Measurements from ENCODE around the gene CLEC16A. TPM values are rescaled to one million over a fixed set of nuclear protein-coding genes. Genes with fewer than 3 reads are reported as not detected.

The CLEC16A gene
- total and polyA plus RNA-seq, 9 of the 15 experiments (the other 6 are each of a cell fraction or from before 2014, with no cell fraction given), result 1.00 to 22.3 (median 10.0) TPM

GRCh38 chr16:11178424-11178823 lies 234.1 kb downstream of the CLEC16A start:
- H3K4me3 ChIP-seq, result no peak overlapping the region
- peaks cover 3% of the 10 kb centered on the region; the same call in 1 of the 3 replicates for H3K36me3 ChIP-seq (ENCODE audit: control insufficient read depth, insufficient read depth, low read length)
- WGBS (ENCODE audit: insufficient coverage, low coverage, missing lambda C conversion rate), result 90% methylated on average over 17 of the region's 24 CpGs
- no peak overlapping the region for H3K27ac ChIP-seq (ENCODE audit: extremely low read depth, low read depth, low read length)
- in situ Hi-C loops (cut with MboI), result no loop called here
- intact Hi-C loops (cut with micrococcal nuclease), result no loop called here
- ChIA-PET POLR2A (no interaction called here), CTCF (ENCODE audit: low intra/inter-chr PET ratio) (no interaction called here)
- H4K20me1 ChIP-seq (replicated peaks; ENCODE audit: control insufficient read depth, insufficient read depth, low read length), result no peaks in the 10 kb centered on the region
- H3K9ac ChIP-seq (ENCODE audit: insufficient read depth in 1 of 2, low read depth in 2 of 2, low read length in 2 of 2), result peak overlapping the region in 1 of 2 experiments; percentile 41; a peak in 2 of 4 replicates
- H2AFZ ChIP-seq (ENCODE audit: low read depth, low read length), result no peak overlapping the region
- BruUV-seq (replicated peaks), result no TSS peak
- H3K4me2 ChIP-seq (ENCODE audit: insufficient read depth, low read length), result no peak overlapping the region
- FAIRE-seq, result no peak
- peaks cover 0 to 41% of the 10 kb centered on the region in 2 experiments; a peak in 2 of 5 replicates for H3K4me1 ChIP-seq (replicated peaks in 1 of 2; ENCODE audit: control insufficient read depth in 2 of 2, insufficient read depth in 2 of 2, low read length in 2 of 2)
- H3K9me3 ChIP-seq (replicated peaks; ENCODE audit: control insufficient read depth, insufficient read depth, low read depth, low read length), result no peaks in the 10 kb centered on the region
- H3K27me3 ChIP-seq (ENCODE audit: control insufficient read depth in 2 of 2, insufficient read depth in 2 of 2, low read length in 2 of 2), result no peaks in the 10 kb centered on the region
- no peaks in the 10 kb centered on the region for H3K9me1 ChIP-seq (ENCODE audit: control insufficient read depth, insufficient read depth, low read length)
- no peak for ATAC-seq
- 0 out of 2 replicates have a peak, but pooled peaks have one; percentile 18 for TF ChIP-seq POLR2G (IDR thresholded peaks at IDR 0.05; ENCODE audit: low read depth, low read length)
- TF ChIP-seq ZNF24 (IDR thresholded peaks at IDR 0.05), result no peak
- H3K79me2 ChIP-seq (ENCODE audit: control insufficient read depth, insufficient read depth, low read length), result no peaks in the 10 kb centered on the region
- DNase-seq (ENCODE audit: extremely low read depth in 1 of 4, low spot score in 3 of 4), result no peak

GRCh38 chr16:11179574-11179973 lies 235.2 kb downstream of the CLEC16A start:
- no peak overlapping the region for H3K4me3 ChIP-seq
- H3K4me2 ChIP-seq (ENCODE audit: insufficient read depth, low read length), result no peak overlapping the region
- CTCF ChIA-PET (ENCODE audit: low intra/inter-chr PET ratio), result no interaction called here
- no peaks in the 10 kb centered on the region for H3K79me2 ChIP-seq (ENCODE audit: control insufficient read depth, insufficient read depth, low read length)
- ATAC-seq (no peak), DNase-seq (ENCODE audit: extremely low read depth in 1 of 4, low spot score in 3 of 4) (no peak), FAIRE-seq (no peak)
- TF ChIP-seq C11orf30 (IDR thresholded peaks at IDR 0.05; ENCODE audit: low read depth) (no peak), SRSF1 (IDR thresholded peaks at IDR 0.05; ENCODE audit: low read depth, low read length) (no peak), EZH2 (IDR thresholded peaks at IDR 0.05; ENCODE audit: borderline replicate concordance, low read depth, low read length) (no peak), ZNF24 (IDR thresholded peaks at IDR 0.05) (no peak), RUNX1 (IDR thresholded peaks at IDR 0.05; ENCODE audit: low read depth) (no peak)
- no TSS peak for BruUV-seq (replicated peaks)
- no peak overlapping the region for H3K27ac ChIP-seq (ENCODE audit: extremely low read depth, low read depth, low read length)
- H3K9me1 ChIP-seq (ENCODE audit: control insufficient read depth, insufficient read depth, low read length), result no peaks in the 10 kb centered on the region
- peaks cover 3% of the 10 kb centered on the region; the same call in 1 of the 3 replicates for H3K36me3 ChIP-seq (ENCODE audit: control insufficient read depth, insufficient read depth, low read length)
- POLR2A ChIA-PET, result interaction anchor here (0.6 to 1.3 kb wide), 4 partner anchors 10 to 675 kb away, joined by 3 to 5 read pairs (median 3); no protein-coding TSS in a partner anchor
- peak overlapping the region in 1 of 2 experiments; percentile 6; a peak in 1 of 4 replicates for H3K9ac ChIP-seq (ENCODE audit: insufficient read depth in 1 of 2, low read depth in 2 of 2, low read length in 2 of 2)
- no peaks in the 10 kb centered on the region for H3K27me3 ChIP-seq (ENCODE audit: control insufficient read depth in 2 of 2, insufficient read depth in 2 of 2, low read length in 2 of 2)
- intact Hi-C loops (cut with micrococcal nuclease) (no loop called here), in situ Hi-C loops (cut with MboI) (no loop called here)
- H2AFZ ChIP-seq (ENCODE audit: low read depth, low read length), result no peak overlapping the region
- 67% methylated on average over 6 of the region's 8 CpGs for WGBS (ENCODE audit: insufficient coverage, low coverage, missing lambda C conversion rate)
- no peaks in the 10 kb centered on the region for H4K20me1 ChIP-seq (replicated peaks; ENCODE audit: control insufficient read depth, insufficient read depth, low read length)
- H3K4me1 ChIP-seq (replicated peaks in 1 of 2; ENCODE audit: control insufficient read depth in 2 of 2, insufficient read depth in 2 of 2, low read length in 2 of 2), result peaks cover 0 to 36% of the 10 kb centered on the region in 2 experiments; a peak in 2 of 5 replicates
- no peaks in the 10 kb centered on the region for H3K9me3 ChIP-seq (replicated peaks; ENCODE audit: control insufficient read depth, insufficient read depth, low read depth, low read length)

Data from K562 (cell line).